CD4-positive, alpha-beta T cell treated with Interleukin-2 at 100 ng/mL for 4 hours (primary cell): ENCODE data around the gene ANGPTL8.

Source experiments
- DNase-seq: peaks from one replicate; pipeline ENCODE4 v3.0.0-alpha.2; 2020; ENCODE audit warnings: low spot score

ANGPTL8 gene

DNA sequence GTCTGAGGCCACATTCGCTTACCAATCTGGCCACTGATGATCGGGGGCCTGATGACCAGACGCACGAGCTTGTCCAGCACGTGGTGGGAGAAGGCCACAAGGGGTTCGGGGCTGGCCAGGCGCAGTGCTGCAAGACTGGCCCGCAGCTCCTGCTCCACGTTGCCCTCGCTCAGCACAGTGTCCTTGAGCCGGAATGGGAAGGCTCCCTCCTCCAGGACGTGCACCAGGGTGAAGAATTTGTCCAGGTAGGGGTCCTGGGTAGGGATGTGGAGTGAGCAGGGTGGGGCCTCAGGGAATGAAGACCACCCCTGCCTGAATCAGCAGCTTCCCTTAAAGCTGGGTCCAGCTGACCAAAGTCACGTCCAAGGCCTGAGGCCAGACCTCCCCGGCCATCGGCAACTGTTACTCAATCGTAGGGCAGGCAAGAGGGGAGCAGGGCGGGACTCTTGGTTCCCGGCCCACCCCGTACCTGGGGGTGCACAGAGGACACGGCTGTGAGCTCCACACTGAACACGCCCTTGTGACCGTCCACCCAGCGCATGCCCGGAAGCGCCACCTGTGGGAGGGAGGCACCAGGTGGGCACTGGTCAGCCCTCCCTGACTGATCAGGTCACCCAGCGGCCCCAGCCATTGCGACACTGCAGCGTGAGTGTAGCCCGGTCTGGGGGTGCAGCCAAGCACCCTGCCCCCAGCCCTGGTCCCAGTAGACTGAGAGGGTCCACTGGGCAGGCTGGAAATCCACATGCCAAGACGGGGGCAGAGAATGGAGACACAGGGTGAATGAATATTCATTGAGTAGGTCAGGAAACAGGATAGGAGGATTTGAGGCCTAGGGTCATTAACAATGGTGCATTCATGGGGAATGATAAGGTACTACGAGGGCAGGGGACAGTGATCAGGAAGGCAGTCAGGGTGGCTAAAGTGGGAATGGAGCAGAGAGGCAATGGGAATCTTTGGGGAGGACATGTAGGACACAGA is 2.8 kb upstream of the ANGPTL8 start:
- no peak for DNase-seq

DNA sequence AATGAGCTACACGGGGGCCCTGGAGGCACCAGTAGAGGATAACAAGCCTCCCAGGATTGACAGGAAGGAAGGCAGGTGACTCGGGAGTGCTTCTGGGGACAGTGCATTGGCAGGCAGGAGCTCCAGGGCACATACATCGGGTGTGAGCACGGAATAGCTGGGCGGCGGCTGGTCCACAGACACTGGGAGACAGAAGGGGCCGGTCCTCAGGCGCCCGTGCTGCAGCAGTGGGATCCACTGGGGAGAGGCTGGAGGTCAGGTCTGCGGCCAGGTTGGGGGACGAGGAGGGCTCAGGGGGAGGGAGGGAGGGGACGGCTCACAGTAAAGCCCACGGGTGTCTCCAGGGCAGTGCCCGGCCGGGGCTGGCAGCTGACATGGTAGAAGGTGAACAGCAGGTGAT is 2.1 kb upstream of the ANGPTL8 start:
- no peak for DNase-seq

- DNase-seq, result no peak
Observed at GRCh38 chr19:11238041-11238440, 1.4 kb upstream of the ANGPTL8 start.

GRCh38 chr19:11238781-11239376 is 540 bp upstream of the ANGPTL8 start:
- DNase-seq, result no peak

DNA sequence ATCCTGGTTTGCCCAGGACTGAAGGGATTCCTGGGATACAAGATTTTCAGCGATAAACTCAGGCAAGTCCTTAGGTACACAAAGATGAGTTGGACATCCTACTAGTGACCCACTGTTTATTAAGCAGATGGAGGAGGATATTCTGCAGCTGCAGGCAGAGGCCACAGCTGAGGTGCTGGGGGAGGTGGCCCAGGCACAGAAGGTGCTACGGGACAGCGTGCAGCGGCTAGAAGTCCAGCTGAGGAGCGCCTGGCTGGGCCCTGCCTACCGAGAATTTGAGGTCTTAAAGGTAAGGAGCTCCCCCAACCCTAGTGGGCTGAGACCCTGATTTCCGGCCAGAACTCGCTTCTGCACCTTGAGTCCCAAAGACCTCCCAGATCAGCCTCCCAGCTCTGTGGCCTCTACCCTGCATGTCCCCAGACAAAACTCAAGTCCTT is 607 bp downstream of the ANGPTL8 start:
- DNase-seq, result no peak

- no peak for DNase-seq
Observed at GRCh38 chr19:11242025-11242424, 2.6 kb downstream of the ANGPTL8 start.

DNA sequence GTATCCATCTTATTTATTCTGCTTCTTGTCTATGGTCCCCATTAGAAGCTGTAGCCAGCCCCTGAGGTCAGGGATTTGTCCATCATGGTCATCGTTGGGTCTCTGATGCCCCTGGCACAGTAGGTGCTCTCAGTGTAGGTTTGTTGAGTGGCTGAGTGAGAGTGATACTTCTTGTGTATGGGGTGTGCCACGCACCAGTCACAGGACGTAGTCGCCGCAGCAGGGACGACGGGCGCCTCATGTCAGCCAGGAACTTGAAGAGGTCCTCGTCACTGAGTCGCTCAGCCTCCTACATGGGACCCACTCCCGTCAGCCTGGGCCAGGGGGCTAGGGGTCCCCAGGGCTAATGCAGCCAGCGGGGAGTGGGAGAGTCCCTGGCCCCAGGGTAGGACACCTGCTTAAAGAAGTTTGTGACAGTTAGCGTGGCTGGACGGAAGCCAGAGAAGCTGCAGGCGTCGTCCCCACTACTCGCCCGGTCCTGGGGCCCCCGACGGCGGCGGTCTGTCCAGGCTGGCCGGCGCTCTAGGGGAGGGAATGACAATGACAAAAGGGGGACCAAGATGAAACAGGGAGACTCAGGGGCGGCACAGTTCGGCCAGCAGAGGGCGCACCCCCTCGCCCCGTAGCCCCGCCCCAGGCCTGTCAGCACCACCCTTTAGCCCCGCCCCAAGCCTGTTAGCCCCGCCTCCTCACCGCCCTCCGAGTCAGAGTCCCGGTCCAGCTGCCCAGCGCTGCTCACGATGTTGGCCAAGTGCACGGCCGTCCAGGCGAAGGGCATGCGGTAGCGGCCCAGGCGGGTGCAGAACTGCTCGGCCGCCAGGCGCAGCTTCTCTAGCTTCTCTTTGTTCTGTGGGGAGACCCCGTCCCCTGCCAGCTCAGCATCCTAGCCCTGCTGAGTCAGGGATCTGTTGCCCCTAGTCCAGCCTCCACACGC is 3.7 kb downstream of the ANGPTL8 start:
- peak; percentile 76 for DNase-seq

GRCh38 chr19:11243798-11244169 is 4.4 kb downstream of the ANGPTL8 start:
- no peak for DNase-seq

GRCh38 chr19:11244846-11245589 is 5.6 kb downstream of the ANGPTL8 start:
- DNase-seq, result no peak

DNA sequence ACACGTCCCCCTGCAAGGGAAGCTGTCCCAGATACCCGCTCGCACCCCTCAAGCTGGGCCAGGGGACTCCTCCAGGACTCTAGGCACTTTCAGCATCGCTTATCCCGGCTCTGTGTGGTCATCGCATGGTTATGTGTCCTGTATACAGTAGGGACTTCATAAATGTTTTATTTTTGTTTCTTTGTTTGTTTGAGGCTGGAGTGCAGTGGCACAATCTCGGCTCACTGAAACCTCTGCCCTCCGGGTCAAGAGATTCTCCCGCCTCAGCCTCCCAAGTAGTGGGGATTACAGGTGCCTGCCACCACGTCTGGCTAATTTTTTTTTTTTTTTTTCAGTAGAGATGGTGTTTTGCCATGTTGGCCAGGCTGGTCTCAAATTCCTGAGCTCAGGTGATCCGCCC is 7.5 kb downstream of the ANGPTL8 start:
- DNase-seq, result no peak

DNA sequence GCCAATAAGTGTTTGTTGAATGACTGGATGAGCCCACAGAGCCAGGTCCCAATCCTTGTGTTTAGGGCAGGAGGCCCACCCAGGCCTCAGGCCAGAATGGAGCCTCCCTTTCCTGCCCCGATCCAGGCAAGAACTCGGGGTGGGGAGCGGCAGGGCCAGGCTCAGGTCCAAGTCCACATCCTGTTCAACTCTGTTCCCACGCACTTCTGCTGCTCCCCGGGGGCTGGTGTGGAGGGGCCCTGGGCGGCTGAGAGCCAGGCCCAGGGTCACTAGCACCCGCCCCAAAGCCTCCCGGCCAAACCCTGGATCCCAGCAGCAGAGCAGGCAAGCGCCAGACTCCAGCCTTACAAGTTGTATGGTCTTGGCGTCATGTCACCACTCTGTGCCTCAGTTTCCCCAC is 8.0 kb downstream of the ANGPTL8 start:
- DNase-seq, result no peak

DNA sequence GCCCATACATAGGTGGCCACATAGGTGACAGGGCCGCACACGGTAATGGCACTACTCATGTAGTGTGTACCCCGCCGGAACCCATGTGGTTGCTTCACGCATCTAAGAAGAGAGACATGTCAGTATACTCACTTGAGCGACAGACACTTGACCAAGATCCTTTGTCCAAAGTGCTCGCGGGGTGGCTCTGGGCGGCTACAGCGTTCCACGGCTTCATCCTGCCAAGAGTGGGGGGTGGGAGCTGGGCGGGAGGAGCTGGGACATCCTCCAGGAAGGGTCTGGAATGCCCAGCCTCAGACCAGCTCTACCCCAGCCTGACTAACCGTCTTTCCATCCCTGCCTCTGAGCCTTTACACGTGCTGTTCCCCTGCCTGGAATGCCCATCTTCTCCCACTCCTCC is 8.5 kb downstream of the ANGPTL8 start:
- no peak for DNase-seq

- no peak for DNase-seq
Observed at GRCh38 chr19:11248852-11249251, 9.4 kb downstream of the ANGPTL8 start.

DNA sequence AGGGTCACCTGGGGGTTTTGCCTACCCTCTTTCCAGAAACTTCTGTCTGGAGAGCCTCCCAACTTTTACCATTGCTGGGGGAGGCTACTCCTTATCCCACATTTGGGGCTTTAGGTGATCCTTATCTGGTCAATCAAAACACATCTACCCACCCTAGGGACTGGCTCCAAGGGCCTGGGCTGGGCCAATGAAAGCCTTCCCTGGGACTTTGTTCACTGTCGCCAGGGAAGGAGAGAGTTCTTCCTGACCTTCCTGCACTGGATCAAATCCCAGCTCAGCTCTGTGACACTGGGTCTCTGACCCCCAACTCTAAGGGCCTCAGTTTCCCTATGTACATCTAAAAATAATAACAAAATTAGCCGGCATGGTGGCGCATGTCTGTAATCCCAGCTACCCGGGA is 11.8 kb downstream of the ANGPTL8 start:
- no peak for DNase-seq

GRCh38 chr19:11251650-11252314 is 12.4 kb downstream of the ANGPTL8 start:
- DNase-seq, result no peak

GRCh38 chr19:11252665-11253355 is 13.4 kb downstream of the ANGPTL8 start:
- no peak for DNase-seq

GRCh38 chr19:11254666-11255065 is 15.2 kb downstream of the ANGPTL8 start:
- no peak for DNase-seq

GRCh38 chr19:11256189-11256588 is 16.8 kb downstream of the ANGPTL8 start:
- no peak for DNase-seq

GRCh38 chr19:11257846-11258380 is 18.5 kb downstream of the ANGPTL8 start:
- no peak for DNase-seq

GRCh38 chr19:11260996-11261395 is 21.6 kb downstream of the ANGPTL8 start:
- no peak for DNase-seq
